HEK293T (cell line): Measurements from ENCODE around the gene PDK4.
"Not testable (repeated sequence)": the region's sequence is repeated elsewhere in the genome, so short reads cannot be mapped to it uniquely, and the experiment has no call there.

ENCODE experiments used
- CTCF ChIA-PET: fragments of 350-600 bp; formaldehyde crosslinking; extraction: SDS; loops from one replicate; lab custom pipeline; 2021; ENCODE audit warnings: antibody characterized with exemption, inconsistent platforms; lab: Yijun Ruan, JAX
- POLR2A ChIA-PET: fragments of 350-600 bp; formaldehyde crosslinking; extraction: SDS; loops from one replicate; lab custom pipeline; 2020; ENCODE audit warnings: antibody characterized with exemption, inconsistent platforms; lab: Yijun Ruan, JAX
- DNase-seq: peaks from one replicate; pipeline ENCODE4 v3.0.0; 2012; ENCODE audit warnings: mixed read lengths; ENCODE audit errors: extremely low spot score
- ARNT ChIP-seq: fragments of 450-650 bp; IDR thresholded peaks from 2 replicates; pipeline ENCODE4 v1.6.1; 2017; ENCODE audit warnings: mild to moderate bottlenecking
- BHLHE40 ChIP-seq: fragments of 450-650 bp; IDR thresholded peaks from 2 replicates; pipeline ENCODE4 v1.6.1; 2016; ENCODE audit warnings: mild to moderate bottlenecking, moderate library complexity, borderline replicate concordance
- CTBP1 ChIP-seq: fragments of 450-650 bp; IDR thresholded peaks from 2 replicates; pipeline ENCODE4 v1.6.1; 2016; ENCODE audit warnings: borderline replicate concordance
- ELF4 ChIP-seq: fragments of 450-650 bp; IDR thresholded peaks from 2 replicates; pipeline ENCODE4 v1.6.1; 2017; ENCODE audit warnings: antibody characterized with exemption
- FOXA1 ChIP-seq: fragments of 450-650 bp; IDR thresholded peaks from 2 replicates; pipeline ENCODE4 v1.6.1; 2016; ENCODE audit warnings: mild to moderate bottlenecking
- FOXK2 ChIP-seq: fragments of 450-650 bp; IDR thresholded peaks from 2 replicates; pipeline ENCODE4 v1.6.1; 2016; ENCODE audit warnings: mild to moderate bottlenecking
- FOXM1 ChIP-seq: fragments of 450-650 bp; IDR thresholded peaks from 2 replicates; pipeline ENCODE4 v1.6.1; 2017; ENCODE audit warnings: mild to moderate bottlenecking, borderline replicate concordance
- HDGF ChIP-seq: fragments of 450-650 bp; IDR thresholded peaks from 2 replicates; pipeline ENCODE4 v1.6.1; 2017; ENCODE audit warnings: antibody characterized with exemption, borderline replicate concordance
- L3MBTL2 ChIP-seq: fragments of 450-650 bp; conservative IDR thresholded peaks from 2 replicates; pipeline ENCODE4 v1.6.1; 2016; ENCODE audit warnings: mild to moderate bottlenecking
- LEF1 ChIP-seq: fragments of 450-650 bp; IDR thresholded peaks from 2 replicates; pipeline ENCODE4 v1.6.1; 2017; ENCODE audit warnings: mild to moderate bottlenecking, borderline replicate concordance
- NFRKB ChIP-seq: fragments of 450-650 bp; IDR thresholded peaks from 2 replicates; pipeline ENCODE4 v1.6.1; 2016; ENCODE audit warnings: mild to moderate bottlenecking, moderate library complexity
- SP1 ChIP-seq: fragments of 450-650 bp; IDR thresholded peaks from 2 replicates; pipeline ENCODE4 v1.6.1; 2017
- SUZ12 ChIP-seq: fragments of 450-650 bp; IDR thresholded peaks from 2 replicates; pipeline ENCODE4 v1.6.1; 2016; ENCODE audit warnings: mild to moderate bottlenecking
- TARDBP ChIP-seq: fragments of 450-650 bp; IDR thresholded peaks from 2 replicates; pipeline ENCODE4 v1.6.1; 2016
- ZNF384 ChIP-seq: fragments of 450-650 bp; IDR thresholded peaks from 2 replicates; pipeline ENCODE4 v1.6.1; 2016
- TF ChIP-seq, protein P1 (sequence below): fragments of 450-650 bp; IDR thresholded peaks from 2 replicates; pipeline ENCODE4 v1.6.1; 2016

Gene PDK4

DNA sequence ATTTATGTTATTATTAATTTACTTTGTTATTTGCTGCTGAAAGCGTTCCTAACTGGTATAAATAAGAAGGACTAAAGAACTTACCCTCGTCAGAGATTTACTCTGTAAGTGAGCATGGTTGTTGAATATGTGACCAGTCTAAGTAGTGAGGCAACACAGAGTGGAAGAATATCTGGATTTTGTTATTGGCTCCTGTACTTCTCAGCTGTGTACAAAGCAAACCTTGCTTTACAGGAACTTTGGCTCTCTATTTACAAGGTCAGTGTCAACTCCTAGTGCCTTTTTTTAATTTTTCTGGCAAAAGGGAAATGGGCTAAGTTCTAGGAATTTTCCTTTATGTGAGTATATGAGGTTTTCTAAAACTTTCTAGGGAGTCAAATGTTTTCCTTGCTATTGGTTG lies 35.6 kb downstream of the PDK4 start:
- no peak for DNase-seq
- ChIA-PET CTCF (no interaction called here), POLR2A (no interaction called here)
- TF ChIP-seq FOXK2 (no peak), ZNF384 (no peak), NFRKB (no peak), SP1 (no peak), L3MBTL2 (no peak), LEF1 (no peak), CTBP1 (no peak), SUZ12 (no peak), HDGF (no peak), ELF4 (no peak), FOXM1 (no peak), FOXA1 (no peak), TARDBP (no peak), ARNT (no peak), BHLHE40 (no peak)
- TF ChIP-seq, protein P1, sequence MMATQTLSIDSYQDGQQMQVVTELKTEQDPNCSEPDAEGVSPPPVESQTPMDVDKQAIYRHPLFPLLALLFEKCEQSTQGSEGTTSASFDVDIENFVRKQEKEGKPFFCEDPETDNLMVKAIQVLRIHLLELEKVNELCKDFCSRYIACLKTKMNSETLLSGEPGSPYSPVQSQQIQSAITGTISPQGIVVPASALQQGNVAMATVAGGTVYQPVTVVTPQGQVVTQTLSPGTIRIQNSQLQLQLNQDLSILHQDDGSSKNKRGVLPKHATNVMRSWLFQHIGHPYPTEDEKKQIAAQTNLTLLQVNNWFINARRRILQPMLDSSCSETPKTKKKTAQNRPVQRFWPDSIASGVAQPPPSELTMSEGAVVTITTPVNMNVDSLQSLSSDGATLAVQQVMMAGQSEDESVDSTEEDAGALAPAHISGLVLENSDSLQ, result no peak

- no peak for DNase-seq
- TF ChIP-seq NFRKB, result no peak
- TF ChIP-seq SUZ12, result no peak
- TF ChIP-seq FOXA1, result no peak
- no peak for TF ChIP-seq ELF4
- TF ChIP-seq FOXK2, result no peak
- no peak for TF ChIP-seq L3MBTL2
- TF ChIP-seq HDGF, result no peak
- no peak for TF ChIP-seq SP1
- TF ChIP-seq CTBP1, result no peak
- no peak for TF ChIP-seq TARDBP
- ChIA-PET CTCF (interaction anchor here (0.6 kb wide), 1 partner anchor 9 kb away, joined by 7 read pairs; no protein-coding TSS in a partner anchor), POLR2A (no interaction called here)
Observed at GRCh38 chr7:95558864-95559263, 37.5 kb downstream of the PDK4 start.

DNA sequence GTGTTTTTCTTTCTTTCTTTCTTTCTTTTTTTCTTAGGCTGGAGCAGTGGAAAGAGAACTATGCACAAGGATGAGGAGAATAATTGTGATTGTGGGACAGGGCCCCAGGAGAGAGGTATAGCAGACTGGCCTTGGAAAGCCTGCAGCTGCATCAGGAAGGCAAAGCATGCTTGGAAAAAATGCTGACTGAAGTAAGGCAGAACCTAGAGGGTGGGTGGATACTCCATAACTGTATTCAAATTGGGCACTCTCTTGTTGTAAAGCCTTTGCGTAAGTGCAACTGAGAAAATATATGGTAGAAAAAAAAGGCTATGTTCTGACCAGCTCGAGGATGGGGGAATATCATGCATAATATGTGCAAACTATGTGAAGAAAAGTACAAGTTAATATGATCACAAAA lies 39.5 kb downstream of the PDK4 start:
- no peak for TF ChIP-seq FOXA1
- no peak for TF ChIP-seq LEF1
- TF ChIP-seq ARNT, result no peak
- no peak for TF ChIP-seq NFRKB
- ChIA-PET CTCF (interaction anchor here (0.9 to 1.9 kb wide), 2 partner anchors 12 to 133 kb away, joined by 3 to 4 read pairs; no protein-coding TSS in a partner anchor), POLR2A (no interaction called here)
- no peak for DNase-seq

GRCh38 chr7:95553939-95554338 lies 42.4 kb downstream of the PDK4 start:
- ChIA-PET POLR2A (no interaction called here), CTCF (no interaction called here)
- TF ChIP-seq BHLHE40, result no peak
- TF ChIP-seq SP1, result no peak
- TF ChIP-seq TARDBP, result no peak
- no peak for TF ChIP-seq FOXA1
- no peak for TF ChIP-seq ARNT
- TF ChIP-seq LEF1, result no peak

DNA sequence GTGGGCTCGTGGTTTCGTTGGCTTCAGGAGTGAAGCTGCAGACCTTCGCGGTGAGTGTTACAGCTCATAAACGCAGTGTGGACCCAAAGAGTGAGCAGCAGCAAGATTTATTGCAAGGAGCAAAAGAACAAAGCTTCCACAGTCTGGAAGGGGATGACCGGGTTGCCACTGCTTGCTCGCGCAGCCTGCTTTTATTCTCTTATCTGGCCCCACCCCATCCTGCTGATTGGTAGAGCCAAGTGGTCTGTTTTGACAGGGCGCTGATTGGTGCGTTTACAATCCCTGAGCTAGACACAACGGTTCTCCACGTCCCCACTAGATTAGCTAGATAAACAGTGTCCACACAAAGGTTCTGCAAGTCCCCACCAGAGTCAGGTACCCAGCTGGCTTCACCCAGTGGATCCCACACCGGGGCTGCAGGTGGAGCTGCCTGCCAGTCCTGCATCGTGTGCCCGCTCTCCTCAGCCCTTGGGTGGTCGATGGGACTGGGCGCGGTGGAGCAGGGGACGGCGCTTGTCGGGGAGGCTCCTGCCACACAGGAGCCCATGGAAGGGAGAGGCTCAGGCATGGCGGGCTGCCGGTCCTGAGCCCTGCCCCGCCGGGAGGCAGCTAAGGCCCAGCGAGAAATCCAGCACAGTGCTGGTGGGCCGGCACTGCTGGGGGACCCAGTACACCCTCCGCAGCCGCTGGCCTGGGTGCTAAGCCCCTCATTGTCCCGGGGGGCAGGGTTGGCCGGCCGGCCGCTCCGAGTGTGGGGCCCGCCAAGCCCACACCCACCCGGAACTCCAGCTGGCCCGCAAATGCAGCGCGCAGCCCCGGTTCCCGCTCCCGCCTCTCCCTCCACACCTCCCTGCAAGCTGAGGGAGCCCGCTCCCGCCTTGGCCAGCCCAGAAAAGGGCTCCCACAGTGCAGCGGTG lies 44.0 kb downstream of the PDK4 start:
- POLR2A ChIA-PET, DNase-seq: not testable (repeated sequence)
- CTCF ChIA-PET, result interaction anchor here (0.6 kb wide), 1 partner anchor 19 kb away, joined by 3 read pairs; no protein-coding TSS in a partner anchor

More at GRCh38 chr7:95553939-95554338, 42.4 kb downstream of the PDK4 start:
- no peak for DNase-seq

DNA sequence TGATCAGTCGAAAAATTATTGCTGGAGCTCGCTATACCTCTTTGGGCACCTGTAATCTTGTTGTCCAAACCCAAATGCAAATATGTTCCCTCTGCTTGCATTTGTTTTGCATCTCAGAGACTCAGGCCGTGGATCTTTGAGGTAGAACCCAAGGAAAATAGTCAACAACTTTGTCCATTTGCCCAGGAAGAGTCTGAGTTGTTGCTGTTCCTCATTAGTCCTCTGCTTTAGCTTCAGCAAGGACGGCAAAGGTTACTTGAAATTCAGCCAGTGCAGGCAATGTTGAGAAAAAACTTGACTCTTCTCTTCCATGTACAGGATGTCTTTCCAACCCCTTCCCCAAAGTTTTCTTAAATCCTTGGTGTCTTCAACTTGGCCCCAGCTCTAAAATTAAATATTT lies 45.8 kb downstream of the PDK4 start:
- POLR2A ChIA-PET, result no interaction called here
- no peak for DNase-seq
- CTCF ChIA-PET, result interaction anchor here (1.1 kb wide), 1 partner anchor 137 kb away, joined by 3 read pairs; no protein-coding TSS in a partner anchor
- TF ChIP-seq HDGF (no peak), FOXA1 (no peak), SP1 (no peak), FOXM1 (no peak)
- TF ChIP-seq, protein P1, result no peak

DNA sequence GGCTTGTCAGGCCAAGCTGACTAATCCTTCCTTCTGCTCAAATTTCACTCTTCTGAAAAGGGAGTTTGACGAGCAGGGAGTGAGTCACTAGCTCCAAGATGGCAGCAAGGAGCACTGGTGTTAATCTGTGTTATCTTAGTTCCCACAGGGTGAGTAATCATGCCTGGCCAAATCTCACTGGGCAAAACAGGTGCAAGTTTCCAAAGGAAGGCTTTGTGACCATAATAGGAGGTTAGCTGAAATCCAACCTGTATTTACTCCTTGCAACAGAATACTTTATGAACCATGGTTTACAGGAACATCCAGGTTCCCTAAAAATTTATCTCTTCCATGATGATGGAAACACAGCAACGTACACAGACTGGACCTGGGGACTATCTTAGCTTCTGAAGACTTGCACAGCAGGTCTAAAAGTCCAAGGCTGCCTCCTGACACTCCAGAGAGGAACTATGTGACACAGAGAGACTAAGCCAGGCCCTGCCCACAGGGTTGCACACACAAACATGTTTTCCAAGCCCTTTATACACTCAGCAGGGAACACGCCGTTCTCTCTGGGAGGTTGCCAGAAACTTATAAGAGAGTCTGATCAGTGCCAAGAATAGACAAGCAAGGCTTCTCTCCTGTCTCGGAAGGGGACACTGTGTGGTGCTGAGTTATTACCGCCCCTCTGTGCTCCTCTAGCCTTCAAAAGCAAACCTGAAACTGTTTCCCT lies 46.3 kb downstream of the PDK4 start:
- no peak for DNase-seq
- ChIA-PET CTCF (interaction anchor here (0.6 to 1.1 kb wide), 4 partner anchors 9 to 140 kb away, joined by 3 to 7 read pairs (median 3); no protein-coding TSS in a partner anchor), POLR2A (no interaction called here)
- no peak for TF ChIP-seq BHLHE40
- TF ChIP-seq ELF4, result no peak
- no peak for TF ChIP-seq FOXM1
- TF ChIP-seq HDGF, result no peak
- no peak for TF ChIP-seq LEF1
- TF ChIP-seq, protein P1, result no peak
- TF ChIP-seq TARDBP, result no peak
- TF ChIP-seq ZNF384, result no peak
- TF ChIP-seq SP1, result no peak
- TF ChIP-seq ARNT, result no peak
- TF ChIP-seq L3MBTL2, result no peak
- TF ChIP-seq FOXA1, result no peak
